Gastroesophageal sphincter (tissue), 4 donors: ENCODE data around the gene TNFRSF14. TPM values are rescaled to one million over a fixed set of nuclear protein-coding genes. Genes with fewer than 3 reads are reported as not detected.
A peak's percentile ranks its signal among the peaks of the same experiment; 100 is the strongest.

ENCODE experiments used
- ATAC-seq: fragments of 150-250 bp; one replicate; pipeline ENCODE4 v1.9.1; 2016; ENCODE audit warnings: mild to moderate bottlenecking, moderate library complexity
- H3K27ac ChIP-seq, 4 donors: fragments of 200-600 bp; sonication (generic) in 3 of 4; 1 replicate in 3 of 4; 2 replicates in 1 of 4; pipeline ENCODE4 v1.5.1; 2016 to 2019
- H3K27me3 ChIP-seq: fragments of 200-600 bp; sonication (generic); one replicate; pipeline ENCODE4 v1.5.1; 2019
- H3K36me3 ChIP-seq, 2 donors: fragments of 200-600 bp; sonication (generic); one replicate each; pipeline ENCODE4 v1.5.1; 2019; ENCODE audit warnings: control low read depth in 1 of 2
- H3K4me1 ChIP-seq, 3 donors: fragments of 200-600 bp; sonication (generic); 1 replicate in 2 of 3; 2 replicates in 1 of 3; pipeline ENCODE4 v1.5.1; 2016 to 2019; ENCODE audit warnings: control low read depth in 2 of 3
- H3K4me3 ChIP-seq, 2 donors: fragments of 200-600 bp; sonication (generic); one replicate each; pipeline ENCODE4 v1.5.1; 2019; ENCODE audit warnings: mild to moderate bottlenecking in 1 of 2, moderate library complexity in 1 of 2
- H3K9me3 ChIP-seq, 3 donors: fragments of 200-600 bp; sonication (generic); one replicate each; pipeline ENCODE4 v1.5.1; 2017 to 2019; ENCODE audit warnings: control low read depth in 2 of 3
- CTCF ChIP-seq, 4 experiments: fragments of 200-600 bp in 2 of 4; fragments of 450-650 bp in 2 of 4; sonication (generic) in 1 of 4; IDR thresholded peaks; one replicate each; pipeline ENCODE4 v1.5.1; 2017 to 2019; ENCODE audit warnings: antibody characterized with exemption in 4 of 4, mild to moderate bottlenecking in 2 of 4, moderate library complexity in 2 of 4
- EP300 ChIP-seq: sonication (generic); formaldehyde crosslinking; IDR thresholded peaks from one replicate; pipeline ENCODE4 v1.6.1; 2017; ENCODE audit warnings: antibody characterized with exemption, mild to moderate bottlenecking
- POLR2A ChIP-seq, 2 donors: fragments of 450-650 bp; IDR thresholded peaks; one replicate each; pipeline ENCODE4 v1.6.1; 2017; ENCODE audit warnings: antibody characterized with exemption in 2 of 2, mild to moderate bottlenecking in 2 of 2, moderate library complexity in 1 of 2
- POLR2AphosphoS5 ChIP-seq: sonication (generic); formaldehyde crosslinking; IDR thresholded peaks from one replicate; pipeline ENCODE4 v1.6.1; 2017; ENCODE audit warnings: antibody characterized with exemption
- whole genome bisulfite sequencing, 2 donors: methylation state at CpG; one replicate each; pipeline ENCODE4 v1.1.5; 2018; ENCODE audit warnings: low coverage in 1 of 2; 5-methylcytosine and 5-hydroxymethylcytosine counted together
- total RNA-seq, 4 donors: library from RNA; depleted of rRNA; stranded (reverse); fragments of >200 nt; gene quantifications; one replicate each; pipeline ENCODE4 v1.1.0, GENCODE V29; 2016

Gene TNFRSF14
- total RNA-seq, 4 donors from 2014 or later: 23.0 to 81.6 (median 36.9) TPM

DNA sequence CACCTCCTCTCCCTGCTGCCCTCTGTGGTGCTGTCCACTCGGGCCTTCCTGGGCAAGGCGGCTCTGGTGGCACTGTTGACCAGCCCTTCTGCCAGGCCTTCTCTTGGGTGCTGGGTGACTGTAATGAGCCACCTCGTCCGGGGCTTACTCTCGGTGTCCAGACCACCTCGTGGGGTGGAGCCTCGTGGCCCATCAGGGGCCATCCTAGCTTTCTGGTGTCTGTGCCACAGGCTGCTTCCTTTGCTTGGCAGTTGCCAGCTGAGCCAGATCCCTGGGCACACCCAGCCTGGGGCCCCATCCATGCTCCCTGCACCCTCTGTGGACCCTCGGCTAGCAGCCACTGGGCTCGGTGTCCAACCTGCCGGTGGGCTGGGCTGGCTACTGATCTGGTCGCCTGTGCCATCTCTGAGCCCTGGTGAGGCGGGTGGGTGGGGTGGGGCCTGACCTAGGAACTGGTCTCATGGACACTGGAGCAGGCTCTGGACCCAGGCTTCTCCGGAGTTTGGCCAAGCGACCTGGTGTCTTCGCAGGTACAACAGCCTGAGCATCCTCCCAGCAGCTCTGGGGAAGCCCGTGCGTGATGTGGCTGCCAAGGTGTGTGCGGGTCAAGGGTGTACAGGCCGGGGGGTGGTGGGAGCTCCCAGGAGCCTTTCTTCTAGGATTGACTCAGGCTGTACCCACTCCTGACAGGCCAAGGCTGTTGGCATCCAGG is 31.8 kb downstream of the TNFRSF14 start:
- H3K27me3 ChIP-seq: peaks cover 7% of the 10 kb centered on the region
- TF ChIP-seq CTCF (IDR thresholded peaks at IDR 0.05): no peak
- TF ChIP-seq POLR2A (IDR thresholded peaks at IDR 0.05): no peak
- no peak for TF ChIP-seq EP300
- no peak for TF ChIP-seq POLR2AphosphoS5
- H3K27ac ChIP-seq: no peak overlapping the region
- H3K4me1 ChIP-seq: peaks cover 0 to 45% (median 25%) of the 10 kb centered on the region in 3 donors
- no peak for ATAC-seq
- no peaks in the 10 kb centered on the region for H3K9me3 ChIP-seq
- H3K4me3 ChIP-seq: peak overlapping the region in 1 of 2 donors; percentile 94
- 60% methylated on average over 1 of the region's 19 CpGs; no CpG with 5 or more reads in 1 of the 2 donors for WGBS, 2 donors
- peaks cover 0 to 18% of the 10 kb centered on the region in 2 donors for H3K36me3 ChIP-seq

GRCh38 chr1:2588661-2589430 is 32.7 kb downstream of the TNFRSF14 start:
- peaks cover 15% of the 10 kb centered on the region for H3K27me3 ChIP-seq
- H3K36me3 ChIP-seq: peaks cover 0 to 18% of the 10 kb centered on the region in 2 donors
- no peaks in the 10 kb centered on the region for H3K9me3 ChIP-seq
- TF ChIP-seq CTCF (IDR thresholded peaks at IDR 0.05): no peak
- TF ChIP-seq POLR2A (IDR thresholded peaks at IDR 0.05): no peak
- TF ChIP-seq EP300: no peak
- TF ChIP-seq POLR2AphosphoS5: no peak
- no CpG with 5 or more reads among the region's 23 CpGs for WGBS, 2 donors
- no peak overlapping the region for H3K4me3 ChIP-seq
- H3K4me1 ChIP-seq: peaks cover 0 to 47% (median 22%) of the 10 kb centered on the region in 3 donors
- no peak for ATAC-seq
- H3K27ac ChIP-seq: no peak overlapping the region

DNA sequence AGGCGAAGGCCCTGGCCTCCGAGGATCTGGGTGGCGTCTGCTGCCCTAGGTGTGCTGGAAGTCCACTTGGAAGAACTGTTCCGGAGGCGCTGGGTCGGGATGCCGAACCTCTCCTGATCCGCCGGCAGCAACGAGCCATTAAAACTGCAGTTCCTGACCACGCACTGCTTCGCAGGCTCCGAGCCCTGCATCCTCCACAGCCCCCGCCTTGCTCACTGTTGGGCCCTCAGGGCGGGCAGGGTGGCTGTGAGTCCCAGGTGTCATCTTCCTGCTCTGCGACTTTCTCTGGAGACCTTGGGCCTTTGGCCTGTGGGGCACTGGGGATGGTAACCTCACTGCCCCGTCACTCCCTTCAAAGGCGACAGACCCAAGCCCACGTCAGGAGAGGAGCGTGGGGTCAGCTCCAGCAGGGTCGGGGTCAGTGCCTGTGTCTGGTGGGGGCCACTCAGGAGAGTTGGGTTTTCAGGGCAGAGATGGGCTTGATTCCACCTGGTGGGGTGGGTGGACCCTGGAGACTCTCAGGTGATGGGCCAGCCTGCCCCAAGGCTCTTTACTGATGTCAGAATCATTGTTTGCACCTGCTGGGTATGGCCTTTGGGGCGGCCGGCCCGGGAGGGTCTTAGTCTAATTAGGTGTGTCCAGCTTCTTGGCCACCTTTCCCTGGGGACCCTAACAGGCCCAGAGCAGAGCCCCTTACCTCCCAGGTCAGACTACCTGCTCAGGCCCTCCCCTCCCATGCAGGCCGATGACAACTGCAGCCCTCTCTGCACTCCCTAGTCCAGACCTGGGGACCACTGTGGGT is 33.5 kb downstream of the TNFRSF14 start:
- whole genome bisulfite sequencing, 2 donors: 90% methylated on average over 4 of the region's 25 CpGs; no CpG with 5 or more reads in 1 of the 2 donors
- no peak for ATAC-seq
- peaks cover 0 to 18% of the 10 kb centered on the region in 2 donors for H3K36me3 ChIP-seq

More for the DNA sequence above, 33.5 kb downstream of the TNFRSF14 start:
- TF ChIP-seq POLR2A (IDR thresholded peaks at IDR 0.05): no peak
- TF ChIP-seq EP300: no peak
- no peak for TF ChIP-seq POLR2AphosphoS5
- no peak for TF ChIP-seq CTCF (IDR thresholded peaks at IDR 0.05)
- peaks cover 0 to 44% (median 18%) of the 10 kb centered on the region in 3 donors for H3K4me1 ChIP-seq
- no peak overlapping the region for H3K4me3 ChIP-seq
- H3K27me3 ChIP-seq: peaks cover 23% of the 10 kb centered on the region
- no peaks in the 10 kb centered on the region for H3K9me3 ChIP-seq
- H3K27ac ChIP-seq: no peak overlapping the region
